Adrenal gland (tissue), 12 donors: ENCODE results near the gene CCNI2. TPM values are rescaled to one million over a fixed set of nuclear protein-coding genes. Genes with fewer than 3 reads are reported as not detected.

Experiments used
- DNase-seq, 7 donors: peaks; one replicate each; pipeline ENCODE4 v3.0.0-alpha.2; 2019 to 2020
- H3K27ac ChIP-seq, 5 donors: fragments of 200-600 bp; sonication (generic) in 4 of 5; 1 replicate in 3 of 5; 2 replicates in 2 of 5; pipeline versions ENCODE4 v1.5.1 to v1.8.0; 2016 to 2020; ENCODE audit warnings: mild to moderate bottlenecking in 1 of 5
- H3K27me3 ChIP-seq: fragments of 200-600 bp; 2 replicates; pipeline ENCODE4 v1.8.0; 2021
- H3K36me3 ChIP-seq, 2 donors: fragments of 200-600 bp; replicated peaks in 1 of 2; 1 replicate in 1 of 2; 2 replicates in 1 of 2; pipeline versions ENCODE4 v1.5.1 to v1.8.0; 2018 to 2022
- H3K4me1 ChIP-seq, 2 donors: fragments of 200-600 bp; replicated peaks in 1 of 2; 1 replicate in 1 of 2; 2 replicates in 1 of 2; pipeline versions ENCODE4 v1.5.1 to v1.8.0; 2018 to 2021
- H3K4me3 ChIP-seq, 4 donors: fragments of 200-600 bp; sonication (generic) in 3 of 4; one replicate each; pipeline ENCODE4 v1.5.1; 2016 to 2018
- H3K9me3 ChIP-seq, 3 donors: fragments of 200-600 bp; sonication (generic) in 1 of 3; replicated peaks in 1 of 3; 1 replicate in 2 of 3; 2 replicates in 1 of 3; pipeline versions ENCODE4 v1.5.1 to v1.8.0; 2016 to 2021
- POLR2A ChIP-seq, 2 donors: fragments of 450-650 bp; IDR thresholded peaks; one replicate each; pipeline ENCODE4 v1.6.1; 2017; ENCODE audit warnings: antibody characterized with exemption in 2 of 2, mild to moderate bottlenecking in 2 of 2, moderate library complexity in 1 of 2
- WGBS, 4 donors: extraction: QIAGEN DNeasy Blood & Tissue Kit in 2 of 4; methylation state at CpG; one replicate each; pipeline versions ENCODE4 v1.1.5 to v1.1.7; 2013 to 2017; 5-methylcytosine and 5-hydroxymethylcytosine counted together
- intact Hi-C, 2 donors: fragments of 100-400 bp; cut with DNase I; formaldehyde crosslinking; loops; one replicate each; pipeline versions ENCODE4 v1.14.1 to v1.15.0; 2022 to 2023
- polyA plus RNA-seq, 3 donors: library from polyadenylated mRNA; stranded (reverse); fragments of 200-250 nt in 2 of 3; fragments of 350-450 nt in 1 of 3; fragmentation: Illumina TruSeq in 1 of 3; extraction: RNeasy Lipid Tissue Mini Kit (QIAGEN cat#74804) in 1 of 3; gene quantifications; one replicate each; pipeline ENCODE4 v1.2.3, GENCODE V29; 2013 to 2014
- total RNA-seq, 9 donors: library from RNA; depleted of rRNA in 4 of 9; stranded (reverse); fragments of >200 nt in 4 of 9; fragments of 120-200 nt in 1 of 9; fragmentation: NEBNext Ultra II Directional in 1 of 9; extraction: Animal tissue kit (Norgen Biotek cat#: 25700) in 1 of 9; gene quantifications; one replicate each; pipeline versions ENCODE4 v1.1.0 to v1.2.4, GENCODE V29; 2013 to 2023
- TF ChIP-seq, protein P1 (sequence below), 6 experiments: fragments of 450-650 bp in 4 of 6; fragments of 200-600 bp in 2 of 6; sonication (generic) in 1 of 6; IDR thresholded peaks; 1 replicate in 5 of 6; 2 replicates in 1 of 6; pipeline versions ENCODE4 v1.5.1 to v1.8.0; 2016 to 2021; ENCODE audit warnings: antibody characterized with exemption in 6 of 6, mild to moderate bottlenecking in 2 of 6, moderate library complexity in 1 of 6
- donor health status: healthy with polysubstance abuse.
- donor health status: Bipolar disorder and iron deficiency.
- donor health status: DM: yes; HTN: yes; CAD: no.
- donor health status: DM: no; HTN: no; CAD: no.
- donor health status: DM: no; HTN: no; CAD: no.
- donor health status: DM: yes; HTN: yes; CAD: no.

Gene CCNI2
- total and polyA plus RNA-seq, 12 donors = 0.08 to 0.40 (median 0.20) TPM; not detected in 5

- WGBS, 4 donors = 86 to 97% (median 90%) methylated on average over 3 to 5 of the region's 5 CpGs
- DNase-seq = peak in 1 of 7 donors; percentile 42
- Histone ChIP-seq H3K4me3 (no peak overlapping the region), H3K27me3 (no peaks in the 10 kb centered on the region), H3K36me3 (peaks cover 0 to 38% of the 10 kb centered on the region in 2 donors), H3K9me3 (no peaks in the 10 kb centered on the region), H3K4me1 (no peaks in the 10 kb centered on the region), H3K27ac (no peak overlapping the region)
- intact Hi-C loops = no loop called here
- TF ChIP-seq POLR2A (IDR thresholded peaks at IDR 0.05) = no peak
- TF ChIP-seq, protein P1, sequence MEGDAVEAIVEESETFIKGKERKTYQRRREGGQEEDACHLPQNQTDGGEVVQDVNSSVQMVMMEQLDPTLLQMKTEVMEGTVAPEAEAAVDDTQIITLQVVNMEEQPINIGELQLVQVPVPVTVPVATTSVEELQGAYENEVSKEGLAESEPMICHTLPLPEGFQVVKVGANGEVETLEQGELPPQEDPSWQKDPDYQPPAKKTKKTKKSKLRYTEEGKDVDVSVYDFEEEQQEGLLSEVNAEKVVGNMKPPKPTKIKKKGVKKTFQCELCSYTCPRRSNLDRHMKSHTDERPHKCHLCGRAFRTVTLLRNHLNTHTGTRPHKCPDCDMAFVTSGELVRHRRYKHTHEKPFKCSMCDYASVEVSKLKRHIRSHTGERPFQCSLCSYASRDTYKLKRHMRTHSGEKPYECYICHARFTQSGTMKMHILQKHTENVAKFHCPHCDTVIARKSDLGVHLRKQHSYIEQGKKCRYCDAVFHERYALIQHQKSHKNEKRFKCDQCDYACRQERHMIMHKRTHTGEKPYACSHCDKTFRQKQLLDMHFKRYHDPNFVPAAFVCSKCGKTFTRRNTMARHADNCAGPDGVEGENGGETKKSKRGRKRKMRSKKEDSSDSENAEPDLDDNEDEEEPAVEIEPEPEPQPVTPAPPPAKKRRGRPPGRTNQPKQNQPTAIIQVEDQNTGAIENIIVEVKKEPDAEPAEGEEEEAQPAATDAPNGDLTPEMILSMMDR (IDR thresholded peaks at IDR 0.05) = no peak
Measured at GRCh38 chr5:132756542-132756941, 9.3 kb downstream of the CCNI2 start.

GRCh38 chr5:132758451-132758850 lies 11.2 kb downstream of the CCNI2 start:
- peaks cover 0 to 45% of the 10 kb centered on the region in 2 donors for H3K36me3 ChIP-seq
- no peak for TF ChIP-seq POLR2A (IDR thresholded peaks at IDR 0.05)
- TF ChIP-seq, protein P1 (IDR thresholded peaks at IDR 0.05) = no peak

DNA sequence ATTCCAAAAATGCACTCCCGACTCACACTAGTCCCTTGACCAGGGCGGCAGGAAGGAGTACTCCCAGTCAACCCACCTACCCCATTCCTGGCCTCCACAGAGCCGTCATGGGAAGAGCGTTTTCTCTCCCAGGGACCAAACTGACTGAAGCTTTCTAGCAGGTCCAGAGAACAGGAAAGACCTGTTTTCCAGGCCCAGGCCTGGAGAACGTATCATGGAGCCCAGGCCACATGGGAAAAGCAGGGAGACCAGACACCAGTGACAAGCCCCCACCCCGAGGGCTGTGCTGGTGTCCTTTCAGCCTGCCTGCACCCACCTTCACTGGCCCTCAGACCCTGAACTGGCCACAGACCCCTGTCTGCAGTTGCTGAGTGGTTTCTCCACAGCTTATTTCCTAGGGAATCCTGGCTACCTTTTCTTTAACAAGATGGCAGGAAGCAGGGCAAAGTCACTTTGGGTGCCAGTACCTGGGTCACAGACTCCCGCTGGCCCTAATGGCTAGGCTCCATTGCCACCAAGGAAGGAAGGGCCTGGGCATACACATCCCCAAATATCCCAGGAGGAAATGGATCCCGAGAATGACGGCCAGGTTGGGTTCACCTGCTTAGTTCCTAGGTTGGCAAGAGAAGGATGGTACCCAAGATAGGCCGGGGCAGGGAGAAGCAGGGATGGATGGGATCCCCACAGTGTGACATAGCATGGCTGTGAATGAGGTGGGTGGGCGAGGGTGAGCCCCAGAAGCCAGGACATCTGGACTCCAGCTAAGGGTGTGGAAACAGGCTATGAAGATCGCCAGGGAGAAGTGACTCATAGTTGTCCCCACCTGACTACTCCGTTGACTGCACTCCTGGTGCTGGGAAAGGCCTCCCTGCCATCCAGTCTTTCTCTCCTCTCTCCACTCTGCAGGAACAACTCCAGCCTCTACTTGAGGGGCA lies 12.2 kb downstream of the CCNI2 start:
- Histone ChIP-seq H3K36me3 (peaks cover 0 to 54% of the 10 kb centered on the region in 2 donors), H3K27me3 (no peaks in the 10 kb centered on the region), H3K4me3 (no peak overlapping the region), H3K4me1 (no peaks in the 10 kb centered on the region), H3K27ac (no peak overlapping the region), H3K9me3 (no peaks in the 10 kb centered on the region)
- intact Hi-C loops = no loop called here
- TF ChIP-seq, protein P1 (IDR thresholded peaks at IDR 0.05) = no peak
- no peak for TF ChIP-seq POLR2A (IDR thresholded peaks at IDR 0.05)
- DNase-seq = peak in 1 of 7 donors; percentile 41
- 92 to 99% (median 94%) methylated on average over 10 to 13 of the region's 13 CpGs for WGBS, 4 donors

More at GRCh38 chr5:132758451-132758850, 11.2 kb downstream of the CCNI2 start:
- 91 to 95% (median 93%) methylated on average over 13 of the region's 13 CpGs for WGBS, 4 donors
- intact Hi-C loops = no loop called here
- H3K27ac ChIP-seq = no peak overlapping the region
- no peaks in the 10 kb centered on the region for H3K4me1 ChIP-seq
- H3K27me3 ChIP-seq = no peaks in the 10 kb centered on the region
- no peaks in the 10 kb centered on the region for H3K9me3 ChIP-seq
- no peak overlapping the region for H3K4me3 ChIP-seq
- DNase-seq = peak in 1 of 7 donors; percentile 40

GRCh38 chr5:132760049-132760420 lies 12.8 kb downstream of the CCNI2 start:
- Histone ChIP-seq H3K4me1 (no peaks in the 10 kb centered on the region), H3K27me3 (no peaks in the 10 kb centered on the region), H3K36me3 (peaks cover 0 to 61% of the 10 kb centered on the region in 2 donors), H3K27ac (no peak overlapping the region), H3K4me3 (no peak overlapping the region), H3K9me3 (no peaks in the 10 kb centered on the region)
- TF ChIP-seq POLR2A (IDR thresholded peaks at IDR 0.05) = no peak
- TF ChIP-seq, protein P1 (IDR thresholded peaks at IDR 0.05) = no peak
- intact Hi-C loops = no loop called here
- DNase-seq = peak in 1 of 7 donors; percentile 17
- WGBS, 4 donors = 95 to 100% (median 97%) methylated on average over 2 to 12 of the region's 12 CpGs
